Prostate gland (tissue), 2 donors: ENCODE measurements around the gene MED12L. TPM values are rescaled to one million over a fixed set of nuclear protein-coding genes. Genes with fewer than 3 reads are reported as not detected.

Experiments used
- DNase-seq: peaks from one replicate; pipeline ENCODE4 v3.0.0-alpha.2; 2019; ENCODE audit warnings: low spot score
- H3K27ac ChIP-seq, 2 donors: fragments of 200-600 bp; sonication (generic); 2 replicates each; pipeline ENCODE4 v1.5.1; 2017 to 2019
- H3K27me3 ChIP-seq: fragments of 200-600 bp; sonication (generic); replicated peaks from 2 replicates; pipeline ENCODE4 v1.5.1; 2019; ENCODE audit not compliant: insufficient read depth
- H3K36me3 ChIP-seq, 2 donors: fragments of 200-600 bp; sonication (generic); 1 replicate in 1 of 2; 2 replicates in 1 of 2; pipeline versions ENCODE4 v1.5.1 to v1.8.1; 2017 to 2019
- H3K4me1 ChIP-seq: fragments of 200-600 bp; sonication (generic); replicated peaks from 2 replicates; pipeline ENCODE4 v1.5.1; 2019
- H3K4me3 ChIP-seq, 2 donors: fragments of 200-600 bp; sonication (generic); 2 replicates each; pipeline ENCODE4 v1.5.1; 2017 to 2019
- H3K9me3 ChIP-seq: fragments of 200-600 bp; sonication (generic); 2 replicates; pipeline ENCODE4 v1.5.1; 2017
- CTCF ChIP-seq, 4 experiments: fragments of 200-600 bp in 2 of 4; fragments of 450-650 bp in 2 of 4; sonication (generic) in 2 of 4; IDR thresholded peaks; 1 replicate in 3 of 4; 2 replicates in 1 of 4; pipeline ENCODE4 v1.5.1; 2016 to 2019; ENCODE audit warnings: antibody characterized with exemption in 4 of 4, mild to moderate bottlenecking in 2 of 4, moderate library complexity in 2 of 4
- POLR2A ChIP-seq: fragments of 450-650 bp; IDR thresholded peaks from one replicate; pipeline ENCODE4 v1.6.1; 2016; ENCODE audit warnings: antibody characterized with exemption, mild to moderate bottlenecking
- POLR2AphosphoS5 ChIP-seq: sonication (generic); formaldehyde crosslinking; IDR thresholded peaks from one replicate; pipeline ENCODE4 v1.6.1; 2017; ENCODE audit warnings: antibody characterized with exemption
- WGBS: methylation state at CpG from one replicate; pipeline ENCODE4 v1.1.5; 2018; 5-methylcytosine and 5-hydroxymethylcytosine counted together
- intact Hi-C: fragments of 100-400 bp; cut with DNase I; formaldehyde crosslinking; loops from one replicate; pipeline ENCODE4 v1.14.2; 2022
- total RNA-seq, 2 donors: library from RNA; depleted of rRNA; stranded (reverse); fragments of >200 nt; gene quantifications; one replicate each; pipeline ENCODE4 v1.1.0, GENCODE V29; 2016

Gene MED12L
- total RNA-seq, 2 donors from 2014 or later = 3.6 to 4.3 TPM

GRCh38 chr3:151468284-151468917 lies 382.9 kb downstream of the MED12L start:
- peak; percentile 43 for DNase-seq
- Histone ChIP-seq H3K27ac (no peak overlapping the region), H3K36me3 (no peaks in the 10 kb centered on the region), H3K4me3 (no peak overlapping the region), H3K9me3 (no peaks in the 10 kb centered on the region), H3K27me3 (no peaks in the 10 kb centered on the region), H3K4me1 (no peaks in the 10 kb centered on the region)
- intact Hi-C loops = no loop called here
- peak; percentile 44 to 68 (median 58) for TF ChIP-seq CTCF (IDR thresholded peaks at IDR 0.05)
- TF ChIP-seq POLR2A = no peak
- 54% methylated on average over 9 of the region's 9 CpGs for WGBS

GRCh38 chr3:151476344-151477018 lies 391.0 kb downstream of the MED12L start:
- TF ChIP-seq POLR2A (no peak), CTCF (IDR thresholded peaks at IDR 0.05) (no peak), POLR2AphosphoS5 (no peak)
- Histone ChIP-seq H3K27ac (no peak overlapping the region), H3K36me3 (no peaks in the 10 kb centered on the region), H3K9me3 (no peaks in the 10 kb centered on the region), H3K27me3 (no peaks in the 10 kb centered on the region), H3K4me1 (no peaks in the 10 kb centered on the region), H3K4me3 (no peak overlapping the region)
- DNase-seq = no peak
- intact Hi-C loops = no loop called here
- WGBS = 94% methylated on average over 7 of the region's 7 CpGs

GRCh38 chr3:151477591-151478334 lies 392.3 kb downstream of the MED12L start:
- no peaks in the 10 kb centered on the region for H3K27me3 ChIP-seq
- TF ChIP-seq CTCF (IDR thresholded peaks at IDR 0.05) (no peak), POLR2A (no peak), POLR2AphosphoS5 (no peak)
- H3K4me1 ChIP-seq = no peaks in the 10 kb centered on the region
- no peaks in the 10 kb centered on the region for H3K36me3 ChIP-seq
- H3K27ac ChIP-seq = no peak overlapping the region
- 85% methylated on average over 2 of the region's 2 CpGs for WGBS
- no peak for DNase-seq
- H3K9me3 ChIP-seq = no peaks in the 10 kb centered on the region
- H3K4me3 ChIP-seq = no peak overlapping the region
- intact Hi-C loops = no loop called here

GRCh38 chr3:151478335-151478697 lies 392.9 kb downstream of the MED12L start:
- no peak for TF ChIP-seq CTCF (IDR thresholded peaks at IDR 0.05)
- TF ChIP-seq POLR2AphosphoS5 = no peak
- no peak for TF ChIP-seq POLR2A
- Histone ChIP-seq H3K36me3 (no peaks in the 10 kb centered on the region), H3K4me3 (no peak overlapping the region), H3K4me1 (no peaks in the 10 kb centered on the region), H3K27me3 (no peaks in the 10 kb centered on the region), H3K9me3 (no peaks in the 10 kb centered on the region), H3K27ac (no peak overlapping the region)
- WGBS = 37% methylated on average over 1 of the region's 1 CpG
- intact Hi-C loops = no loop called here
- no peak for DNase-seq
